ENCODE results near the gene SLC35F3. TPM values are rescaled to one million over a fixed set of nuclear protein-coding genes. Genes with fewer than 3 reads are reported as not detected.

SLC35F3 gene
- total and polyA plus RNA-seq, 9 of the 15 experiments (the other 6 are each of a cell fraction or from before 2014, with no cell fraction given): 0.04 to 0.07 (median 0.04) TPM; not detected in 6

GRCh38 chr1:233960386-233960785 is 55.9 kb downstream of the SLC35F3 start:
- TF ChIP-seq MNT (conservative IDR thresholded peaks at IDR 0.05) (no peak), STAT5B (CRISPR knock-in tag; IDR thresholded peaks at IDR 0.05) (no peak)
- Histone ChIP-seq H3K79me2 (ENCODE audit: control insufficient read depth, insufficient read depth, low read length) (no peaks in the 10 kb centered on the region), H3K9ac (ENCODE audit: insufficient read depth in 1 of 2, low read depth in 2 of 2, low read length in 2 of 2) (no peak overlapping the region), H2AFZ (ENCODE audit: low read depth, low read length) (no peak overlapping the region), H3K27ac (ENCODE audit: extremely low read depth, low read depth, low read length) (no peak overlapping the region), H3K9me1 (ENCODE audit: control insufficient read depth, insufficient read depth, low read length) (no peaks in the 10 kb centered on the region), H3K27me3 (ENCODE audit: control insufficient read depth in 2 of 2, insufficient read depth in 2 of 2, low read length in 2 of 2) (peaks cover 0 to 16% of the 10 kb centered on the region in 2 experiments; a peak in 3 of 5 replicates), H3K36me3 (ENCODE audit: control insufficient read depth, insufficient read depth, low read length) (no peaks in the 10 kb centered on the region), H3K9me3 (replicated peaks; ENCODE audit: control insufficient read depth, insufficient read depth, low read depth, low read length) (no peaks in the 10 kb centered on the region), H3K4me3 (no peak overlapping the region), H4K20me1 (replicated peaks; ENCODE audit: control insufficient read depth, insufficient read depth, low read length) (no peaks in the 10 kb centered on the region), H3K4me1 (replicated peaks in 1 of 2; ENCODE audit: control insufficient read depth in 2 of 2, insufficient read depth in 2 of 2, low read length in 2 of 2) (peaks cover 0 to 3% of the 10 kb centered on the region in 2 experiments; a peak in 1 of 5 replicates), H3K4me2 (ENCODE audit: insufficient read depth, low read length) (no peak overlapping the region)
- ATAC-seq (no peak), FAIRE-seq (no peak), DNase-seq (ENCODE audit: extremely low read depth in 1 of 4, low spot score in 3 of 4) (no peak)
- POLR2A ChIA-PET: interaction anchor here (1.2 kb wide), 1 partner anchor 13 kb away, joined by 4 read pairs; no protein-coding TSS in a partner anchor
- in situ Hi-C loops (cut with MboI): no loop called here
- CTCF ChIA-PET (ENCODE audit: low intra/inter-chr PET ratio): no interaction called here
- intact Hi-C loops (cut with micrococcal nuclease): no loop called here
- BruUV-seq (replicated peaks): no TSS peak
- WGBS (ENCODE audit: insufficient coverage, low coverage, missing lambda C conversion rate): 14% methylated on average over 3 of the region's 3 CpGs

- FAIRE-seq: peak; percentile 61
- BruUV-seq (replicated peaks): no TSS peak
- H3K9me1 ChIP-seq (ENCODE audit: control insufficient read depth, insufficient read depth, low read length): no peaks in the 10 kb centered on the region
- no peak for TF ChIP-seq ZBTB34 (CRISPR knock-in tag; IDR thresholded peaks at IDR 0.05)
- no peak for TF ChIP-seq ZNF274 (IDR thresholded peaks at IDR 0.05; ENCODE audit: borderline replicate concordance, low read depth, low read length)
- TF ChIP-seq ZNF57 (CRISPR knock-in tag; IDR thresholded peaks at IDR 0.05): no peak
- no peak for TF ChIP-seq SUPT5H (IDR thresholded peaks at IDR 0.05)
- no peak for TF ChIP-seq KDM4B (IDR thresholded peaks at IDR 0.05; ENCODE audit: borderline replicate concordance in 2 of 2, low read depth in 1 of 2)
- no peak for TF ChIP-seq ERF (CRISPR knock-in tag; IDR thresholded peaks at IDR 0.05)
- TF ChIP-seq ZNF354B (CRISPR knock-in tag; IDR thresholded peaks at IDR 0.05): no peak
- TF ChIP-seq CREB1 (IDR thresholded peaks at IDR 0.05): no peak
- TF ChIP-seq CREB1 (CRISPR knock-in tag; IDR thresholded peaks at IDR 0.05): no peak
- TF ChIP-seq BCL6 (CRISPR knock-in tag; IDR thresholded peaks at IDR 0.05): no peak
- TF ChIP-seq ZNF830 (CRISPR knock-in tag; IDR thresholded peaks at IDR 0.05): no peak
These were observed 58.4 kb downstream of the SLC35F3 start for GRCh38 chr1:233962878-233963277.

More at GRCh38 chr1:233962878-233963277, 58.4 kb downstream of the SLC35F3 start:
- H3K27ac ChIP-seq (ENCODE audit: extremely low read depth, low read depth, low read length): no peak overlapping the region
- H3K9ac ChIP-seq (ENCODE audit: insufficient read depth in 1 of 2, low read depth in 2 of 2, low read length in 2 of 2): no peak overlapping the region
- intact Hi-C loops (cut with micrococcal nuclease): no loop called here
- ATAC-seq (no peak), DNase-seq (ENCODE audit: extremely low read depth in 1 of 4, low spot score in 3 of 4) (peak in 2 of 4 experiments; percentile 23 to 32)
- WGBS (ENCODE audit: insufficient coverage, low coverage, missing lambda C conversion rate): 0% methylated on average over 3 of the region's 3 CpGs
- H4K20me1 ChIP-seq (replicated peaks; ENCODE audit: control insufficient read depth, insufficient read depth, low read length): no peaks in the 10 kb centered on the region
- no peaks in the 10 kb centered on the region for H3K79me2 ChIP-seq (ENCODE audit: control insufficient read depth, insufficient read depth, low read length)
- no peak overlapping the region for H2AFZ ChIP-seq (ENCODE audit: low read depth, low read length)
- H3K4me1 ChIP-seq (replicated peaks in 1 of 2; ENCODE audit: control insufficient read depth in 2 of 2, insufficient read depth in 2 of 2, low read length in 2 of 2): peaks cover 0 to 3% of the 10 kb centered on the region in 2 experiments; a peak in 1 of 5 replicates
- no peaks in the 10 kb centered on the region; the same call in 1 of the 2 replicates for H3K9me3 ChIP-seq (replicated peaks; ENCODE audit: control insufficient read depth, insufficient read depth, low read depth, low read length)
- H3K27me3 ChIP-seq (ENCODE audit: control insufficient read depth in 2 of 2, insufficient read depth in 2 of 2, low read length in 2 of 2): peaks cover 0 to 16% of the 10 kb centered on the region in 2 experiments; a peak in 3 of 5 replicates
- POLR2A ChIA-PET: interaction anchor here (0.7 kb wide), 1 partner anchor 10 kb away, joined by 3 read pairs; no protein-coding TSS in a partner anchor
- H3K4me2 ChIP-seq (ENCODE audit: insufficient read depth, low read length): no peak overlapping the region
- CTCF ChIA-PET (ENCODE audit: low intra/inter-chr PET ratio): no interaction called here
- in situ Hi-C loops (cut with MboI): no loop called here
- no peaks in the 10 kb centered on the region for H3K36me3 ChIP-seq (ENCODE audit: control insufficient read depth, insufficient read depth, low read length)
- no peak overlapping the region for H3K4me3 ChIP-seq

Measured in K562 (cell line).